Caco-2 (cell line): ENCODE results near the gene PRSS48. TPM values are rescaled to one million over a fixed set of nuclear protein-coding genes. Genes with fewer than 3 reads are reported as not detected.

Experiments used
- total RNA-seq: library from RNA; stranded (reverse); gene quantifications from 2 replicates; pipeline ENCODE4 v1.2.3, GENCODE V29; 2022

Gene PRSS48
- total RNA-seq, 1 experiment from 2014 or later: not detected

Other genes starting within 250 kb of the PRSS48 start
- gene RPS3A, start 177.5 kb upstream of the PRSS48 start, total RNA-seq: 1,868 and 1,919 TPM in 2 replicates
- gene SH3D19, start 48.4 kb downstream of the PRSS48 start, total RNA-seq: 57.2 and 57.8 TPM in 2 replicates
- gene FHIP1A, start 132.0 kb downstream of the PRSS48 start, total RNA-seq: 18.9 and 22.3 TPM in 2 replicates